NOMO-1 treated with dmso at 0.1 percent for 144 hours (cell line): ENCODE data around the gene RNF123.
A peak's percentile ranks its signal among the peaks of the same experiment; 100 is the strongest.

Experiments used
- DNase-seq: peaks from one replicate; lab custom pipeline; 2025; ENCODE audit not compliant: unreplicated experiment; lab: John Stamatoyannopoulos, UW

The RNF123 gene

GRCh38 chr3:49717211-49717958, 28.0 kb downstream of the RNF123 start:
- DNase-seq, result no peak

DNA sequence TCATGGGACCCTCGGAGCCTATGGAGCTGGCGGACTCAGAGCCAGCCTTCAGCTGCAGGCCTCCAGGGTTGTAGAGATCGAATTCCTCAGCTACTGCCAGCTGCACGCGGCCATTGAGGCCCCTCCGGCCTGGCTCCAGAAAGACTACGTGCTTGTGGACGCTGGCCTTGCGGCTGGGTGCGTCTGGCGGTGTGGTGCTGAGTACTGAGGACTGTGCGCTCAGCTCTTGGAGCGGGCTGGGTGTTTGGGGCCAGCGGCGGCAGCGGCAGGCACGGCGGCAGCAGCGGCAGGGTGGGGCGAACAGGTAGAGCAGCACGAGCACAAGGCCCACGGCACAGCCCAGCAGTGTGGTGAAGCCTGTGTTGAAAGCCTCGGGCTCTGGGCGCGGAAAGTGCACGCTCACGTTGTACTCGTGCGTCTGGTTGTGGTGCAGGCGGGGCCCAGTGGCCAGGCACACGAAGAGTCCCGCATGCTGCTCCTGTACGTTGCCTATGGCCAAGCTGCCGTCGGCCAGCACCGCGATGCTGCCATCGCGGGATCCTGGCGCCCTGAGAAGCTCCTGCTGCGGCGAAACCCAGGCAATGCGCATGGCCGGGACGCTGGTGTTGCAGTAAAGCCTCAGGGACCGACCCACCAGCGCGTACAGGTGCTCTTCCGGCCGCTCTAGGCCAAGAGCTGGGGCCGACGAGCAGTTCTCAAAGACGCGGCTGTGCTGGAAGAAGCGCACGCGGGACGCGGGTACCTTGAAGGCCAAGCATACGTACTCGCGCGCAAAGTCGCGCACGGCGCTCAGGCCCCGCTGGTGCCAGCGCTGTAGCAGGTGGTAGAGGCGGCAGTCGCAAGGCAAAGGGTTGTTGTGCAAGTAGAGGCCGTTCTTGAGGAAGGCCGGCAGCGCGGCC, 28.9 kb downstream of the RNF123 start:
- no peak for DNase-seq

- DNase-seq, result no peak
Observed at GRCh38 chr3:49718858-49719213, 29.5 kb downstream of the RNF123 start.

GRCh38 chr3:49719214-49719884, 30.0 kb downstream of the RNF123 start, which contains the start of gene AMIGO3:
Gene AMIGO3 (minus strand): TSS chr3:49719684. CDS start chr3:49719465, 219 bp downstream.
- peak; percentile 73 for DNase-seq

DNA sequence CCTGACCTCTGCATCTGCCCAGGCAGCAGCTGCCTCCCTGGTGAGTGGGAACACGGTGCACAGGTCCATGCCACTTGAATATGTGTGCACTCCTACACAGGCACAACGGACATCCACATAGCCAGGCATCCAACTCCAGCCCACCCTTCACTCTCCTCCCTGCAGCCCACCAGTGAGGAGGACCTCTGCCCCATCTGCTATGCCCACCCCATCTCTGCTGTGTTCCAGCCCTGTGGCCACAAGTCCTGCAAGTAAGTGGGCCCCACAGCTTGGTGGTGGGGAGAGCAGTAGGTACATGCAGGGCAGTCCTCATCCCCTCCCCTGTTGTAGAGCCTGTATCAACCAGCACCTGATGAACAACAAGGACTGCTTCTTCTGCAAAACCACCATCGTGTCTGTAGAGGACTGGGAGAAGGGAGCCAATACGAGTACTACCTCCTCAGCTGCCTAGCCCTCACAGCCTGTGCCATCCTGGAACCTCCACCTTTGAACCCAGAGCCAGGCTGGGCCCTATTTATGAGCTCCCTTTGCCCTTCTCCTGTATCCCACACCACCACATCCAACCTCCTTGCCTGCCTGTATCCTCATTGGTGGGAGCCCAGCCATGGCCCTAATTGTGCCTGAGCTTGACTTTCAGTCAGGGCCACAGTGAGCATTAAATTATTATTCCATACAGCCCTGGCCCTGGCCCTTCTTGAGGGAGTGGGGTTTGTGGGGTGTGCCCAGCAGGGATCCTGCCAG, 31.7 kb downstream of the RNF123 start:
- DNase-seq, result no peak

DNA sequence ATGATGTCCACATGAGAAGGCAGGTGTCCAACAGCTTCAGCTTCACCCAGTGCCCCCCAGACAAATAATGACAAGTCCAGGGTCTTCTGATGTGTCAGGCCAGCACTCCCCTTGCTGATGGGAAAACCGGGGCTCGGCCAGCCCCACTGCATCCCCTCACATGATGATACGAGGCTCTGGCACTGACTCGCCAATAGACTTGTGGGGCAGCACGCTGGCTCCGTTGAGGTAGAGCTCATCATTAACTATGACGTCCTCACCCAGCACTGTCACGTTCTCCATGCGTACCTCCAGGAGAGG, 32.2 kb downstream of the RNF123 start:
- no peak for DNase-seq

DNA sequence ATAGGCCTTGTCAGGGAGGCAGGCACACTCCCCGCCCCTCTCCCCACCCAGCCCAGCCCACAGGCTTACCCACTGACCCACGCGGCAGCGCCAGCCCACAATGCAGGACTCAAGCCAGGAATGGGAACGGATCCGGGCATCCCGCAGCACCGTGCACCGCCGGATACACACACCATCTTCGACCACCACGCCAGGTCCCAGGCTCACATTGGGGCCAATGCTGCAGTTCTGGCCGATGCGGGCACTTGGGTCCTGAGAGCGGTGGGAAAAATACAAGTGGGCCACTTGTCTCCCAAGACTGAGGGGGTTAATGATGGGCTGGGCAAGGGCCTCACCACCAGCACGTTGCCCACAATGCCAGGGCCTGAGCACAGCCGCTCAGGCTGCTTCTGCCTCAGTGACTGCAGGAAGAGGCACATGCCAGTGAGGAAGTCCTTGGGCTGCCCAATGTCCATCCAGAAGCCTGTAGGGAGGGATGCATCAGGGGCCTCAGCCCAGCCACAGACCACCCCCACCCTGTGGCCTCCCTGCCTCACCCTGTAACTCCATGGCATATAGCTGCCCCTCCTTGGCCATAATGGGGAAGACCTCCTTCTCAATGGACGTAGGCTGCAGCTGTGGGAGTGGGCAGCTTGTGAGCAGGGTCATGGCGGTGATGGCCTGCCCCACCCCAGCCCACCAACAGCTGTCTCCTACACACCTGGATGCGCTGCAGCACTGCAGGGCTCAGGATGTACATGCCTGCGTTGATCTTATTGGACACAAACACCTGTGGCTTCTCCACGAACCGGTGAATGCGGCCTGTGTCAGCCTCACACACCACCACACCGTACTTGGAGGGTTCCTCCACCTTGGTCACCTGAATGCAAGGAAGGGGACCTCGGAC, 32.8 kb downstream of the RNF123 start:
- DNase-seq, result no peak

- no peak for DNase-seq
Observed at GRCh38 chr3:49722896-49723295, 33.5 kb downstream of the RNF123 start.

DNA sequence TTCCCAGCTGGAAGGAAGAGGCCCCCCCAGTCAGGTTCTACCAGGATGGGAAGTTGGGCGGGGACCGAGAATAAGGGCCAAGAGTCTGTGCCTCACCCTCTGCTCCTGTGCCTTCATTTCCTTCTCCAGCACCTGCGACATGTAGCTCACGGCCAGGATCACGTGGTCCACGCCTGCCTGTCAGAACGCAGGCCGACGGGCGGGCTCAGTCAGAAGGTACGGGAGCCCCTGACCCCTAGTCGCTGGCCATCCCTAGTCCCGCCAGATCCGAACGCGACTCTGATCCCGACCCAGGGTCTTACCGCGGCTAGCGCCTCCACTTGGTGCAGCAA, 33.9 kb downstream of the RNF123 start:
- DNase-seq, result peak; percentile 26

- peak; percentile 96 for DNase-seq
Observed at GRCh38 chr3:49723628-49724551, 34.5 kb downstream of the RNF123 start, which contains the start of gene GMPPB. Gene GMPPB (minus strand): TSS chr3:49723951. CDS start chr3:49723726, 225 bp downstream.

DNA sequence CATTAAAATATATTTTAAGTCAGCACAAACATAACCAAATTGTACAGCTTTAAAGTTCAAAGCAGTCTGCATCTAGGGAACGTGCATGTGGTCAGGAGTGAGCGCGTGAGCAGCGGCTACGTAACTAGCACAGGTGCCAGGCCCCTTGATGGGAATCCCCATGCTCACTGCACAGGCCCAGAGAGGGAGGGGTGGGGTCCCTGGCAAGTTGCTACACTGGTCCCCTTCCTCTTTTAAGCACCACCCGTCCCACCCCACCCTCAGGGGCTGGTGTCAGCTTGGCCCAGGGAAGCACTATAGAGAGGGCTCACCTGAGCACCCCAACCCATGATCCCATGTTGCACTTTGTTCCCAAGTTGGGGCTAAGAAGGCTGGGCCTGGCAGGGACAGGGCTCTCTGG, 35.2 kb downstream of the RNF123 start:
- DNase-seq, result no peak

DNA sequence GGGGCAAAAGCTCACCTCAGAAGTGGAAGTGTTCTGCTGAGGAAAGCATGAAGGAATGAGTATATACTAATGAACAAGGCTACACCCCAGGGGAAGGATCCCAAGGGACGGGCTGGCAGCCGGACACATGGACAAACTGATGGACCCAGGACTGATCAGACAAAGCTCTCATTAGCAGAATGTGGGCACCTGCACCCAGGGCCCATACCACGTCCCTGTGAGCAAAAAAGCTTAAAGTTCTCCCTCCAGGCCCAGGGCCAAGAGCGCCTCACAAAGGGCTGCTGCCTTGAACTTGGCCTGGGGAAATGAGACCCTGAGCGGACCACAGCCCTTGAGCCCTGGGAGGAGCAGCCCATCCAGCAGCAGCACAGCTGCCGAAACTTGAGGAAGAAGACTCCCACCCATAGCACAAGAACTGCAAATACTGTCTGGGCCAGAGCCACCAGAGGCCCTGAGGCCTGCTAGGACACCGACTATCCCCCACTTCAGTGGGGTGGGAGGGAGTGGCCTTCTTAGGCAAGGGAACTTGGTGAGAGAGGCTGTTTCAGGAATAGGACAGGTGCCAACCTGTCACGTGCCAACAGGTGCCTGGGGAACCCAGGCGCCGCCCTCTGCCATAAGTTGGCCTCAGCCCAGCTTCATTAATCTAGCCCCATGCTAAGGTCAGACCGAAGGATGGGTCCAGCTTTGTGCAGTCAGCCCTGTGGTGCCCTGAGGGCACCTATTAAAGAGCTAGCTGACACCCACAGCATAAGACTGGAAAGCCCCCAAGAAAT, 36.7 kb downstream of the RNF123 start:
- DNase-seq, result no peak

GRCh38 chr3:49727154-49727923, 38.0 kb downstream of the RNF123 start:
- no peak for DNase-seq

DNA sequence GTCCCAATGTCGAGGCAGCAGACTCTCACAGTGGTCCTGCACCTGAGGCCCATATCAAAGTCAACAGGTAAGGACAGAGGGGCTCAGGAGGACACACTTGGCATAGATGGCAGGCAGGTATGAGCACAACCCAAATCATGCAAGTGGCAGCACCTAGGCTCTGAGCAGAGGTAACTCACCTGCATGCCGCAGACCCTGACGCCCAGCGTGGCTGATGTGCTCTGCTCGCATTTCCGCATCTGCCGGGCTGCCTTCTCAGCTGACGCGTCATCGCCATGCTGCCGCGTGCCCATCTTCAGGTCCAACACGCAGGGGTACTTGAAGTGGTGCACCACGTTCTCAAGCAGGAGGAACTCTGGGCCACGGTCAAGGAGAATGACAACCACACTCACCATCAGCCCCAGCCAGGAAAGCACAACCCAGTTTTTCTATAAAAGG, 38.6 kb downstream of the RNF123 start:
- DNase-seq, result no peak

DNA sequence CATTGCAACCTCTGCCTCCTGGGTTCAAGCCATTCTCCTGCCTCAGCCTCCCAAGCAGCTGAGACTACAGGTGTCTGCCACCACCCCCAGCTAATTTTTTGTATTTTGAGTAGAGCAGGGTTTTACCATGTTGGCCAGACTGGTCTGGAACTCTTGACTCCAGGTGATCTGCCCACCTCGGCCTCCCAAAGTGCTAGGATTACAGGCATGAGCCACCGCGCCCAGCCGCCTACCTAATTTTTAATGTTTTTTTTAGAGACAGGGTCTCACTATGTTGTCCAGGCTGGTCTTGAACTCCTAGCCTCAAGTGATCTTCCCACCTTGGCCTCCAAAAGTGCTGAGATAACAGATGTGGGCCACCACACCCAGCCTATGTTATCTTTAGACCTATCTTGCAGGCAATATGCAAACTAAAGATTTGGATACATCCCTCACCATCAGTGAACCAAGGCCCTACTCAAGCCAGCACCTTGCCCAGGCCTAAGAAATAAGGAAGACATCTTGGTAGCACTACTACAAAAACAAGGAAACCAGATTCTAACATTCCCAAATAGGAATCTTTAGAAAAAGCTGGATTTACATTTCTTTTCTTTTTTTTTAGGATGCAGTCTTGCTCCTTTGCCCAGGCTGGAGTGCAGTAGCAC, 40.7 kb downstream of the RNF123 start:
- no peak for DNase-seq

- DNase-seq, result no peak
Observed at GRCh38 chr3:49732597-49732996, 43.2 kb downstream of the RNF123 start.

GRCh38 chr3:49733551-49733950, 44.2 kb downstream of the RNF123 start:
- DNase-seq, result no peak
